GM18858 (cell line): Measurements from ENCODE around the gene DIP2C.
"Not testable (repeated sequence)": the region's sequence is repeated elsewhere in the genome, so short reads cannot be mapped to it uniquely, and the experiment has no call there.

Experiments
- ATAC-seq: cut with Tn5 transposase; IDR thresholded peaks from one replicate; pipeline ENCODE4 v1.9.1; 2021; ENCODE audit not compliant: unreplicated experiment

DIP2C gene

DNA sequence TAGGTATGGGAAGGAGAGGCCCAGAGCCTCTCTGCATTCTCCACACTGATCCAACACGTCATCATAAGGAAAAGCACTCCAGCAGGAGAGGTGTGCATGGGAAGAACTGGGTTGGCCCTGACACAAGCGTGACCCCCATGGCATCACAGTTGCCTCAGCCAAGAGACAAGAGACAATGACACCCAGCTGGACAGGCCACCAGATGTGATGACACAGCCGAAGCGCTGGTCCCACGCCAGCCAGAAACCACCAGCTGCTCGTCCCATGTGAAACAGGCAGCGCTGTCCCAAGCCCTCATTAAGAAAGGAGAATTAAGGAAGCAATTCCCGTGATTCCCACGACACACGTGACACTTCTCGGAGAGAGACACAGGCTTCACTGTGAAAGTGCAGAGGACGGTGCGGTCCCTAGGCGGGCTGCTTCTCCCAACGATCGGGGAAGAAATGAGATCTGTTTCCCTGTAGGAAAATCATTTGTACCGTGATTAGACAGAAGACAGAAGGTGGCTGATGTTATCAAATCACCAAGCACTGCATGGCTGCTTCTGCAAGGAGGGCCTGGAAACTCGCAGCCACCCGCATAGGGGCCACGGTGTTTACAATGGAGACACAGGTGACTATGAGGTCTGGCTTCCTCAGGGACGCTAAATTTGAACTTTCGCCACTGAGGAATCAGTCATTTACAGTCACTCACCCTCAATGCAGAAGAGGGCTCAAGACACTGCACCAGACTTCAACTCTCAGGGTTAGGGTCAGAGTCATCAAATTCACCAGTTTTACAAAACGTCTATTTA, 74.5 kb downstream of the DIP2C start:
- ATAC-seq: no peak

DNA sequence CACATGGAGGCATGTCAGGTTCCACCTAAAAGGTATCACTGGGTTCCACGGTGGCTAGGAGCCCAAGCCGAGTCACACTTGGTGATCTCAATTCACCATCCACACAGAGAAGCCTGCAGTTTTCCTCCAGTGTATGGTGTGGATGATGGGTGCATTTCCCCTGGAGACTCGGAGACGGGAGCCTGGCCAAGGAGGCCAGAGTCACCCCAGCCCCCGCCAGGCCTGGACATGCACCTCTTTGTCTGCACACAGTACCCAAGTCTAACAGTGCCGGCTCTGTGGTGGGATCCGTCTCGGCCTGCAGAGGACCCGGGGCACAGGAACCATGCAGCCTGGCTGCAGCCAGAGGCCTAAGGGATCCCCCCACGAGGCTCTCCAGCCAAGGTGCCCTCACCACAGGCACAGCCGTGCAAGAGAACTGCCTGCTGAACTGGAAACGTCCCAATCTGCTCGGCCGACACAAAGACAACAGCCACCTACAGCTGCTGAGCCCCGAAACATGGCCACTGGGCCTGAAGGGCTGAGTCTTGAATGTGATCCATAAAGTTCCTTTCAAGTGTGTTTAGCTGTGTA, 75.2 kb downstream of the DIP2C start:
- ATAC-seq: no peak

DNA sequence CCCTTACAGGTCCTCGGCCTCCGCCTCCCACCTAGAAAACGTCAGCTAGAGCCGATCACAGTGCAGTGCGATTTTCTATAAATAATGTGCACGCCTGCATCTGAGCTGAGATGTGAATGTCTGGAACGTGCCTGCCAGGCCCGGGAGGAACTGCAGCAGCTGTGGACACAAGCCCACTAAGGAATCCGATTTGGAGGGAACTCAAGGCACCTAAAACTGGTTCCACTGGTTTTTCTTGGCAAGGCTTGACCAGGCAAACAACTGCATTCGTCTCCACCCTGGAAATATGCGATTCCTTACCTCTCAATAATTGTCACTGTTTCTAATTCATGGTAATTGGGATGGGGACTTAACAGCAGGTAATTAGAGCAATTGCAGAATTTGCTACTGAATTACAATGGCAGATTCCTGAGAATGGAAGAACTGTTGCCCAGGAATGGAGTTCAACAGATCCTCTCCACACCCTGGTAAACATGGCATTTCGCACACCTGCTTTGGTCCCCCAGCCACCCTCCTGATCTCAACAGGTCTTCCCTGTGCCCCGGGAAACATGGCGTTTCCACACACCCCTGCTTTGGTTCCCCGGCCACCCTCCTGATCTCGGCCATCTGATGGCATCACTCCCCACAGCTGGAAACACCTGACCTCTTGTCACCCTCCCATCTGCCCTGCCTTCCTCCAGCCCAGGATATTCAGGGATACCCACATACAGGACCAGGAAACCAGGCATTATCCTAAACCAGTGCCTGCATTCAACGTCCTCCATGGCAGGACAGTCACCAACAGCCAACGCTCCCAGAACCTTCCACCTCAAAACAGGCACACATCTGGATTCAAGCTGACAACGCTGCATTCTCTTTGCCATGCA, 76.0 kb downstream of the DIP2C start:
- ATAC-seq: no peak

DNA sequence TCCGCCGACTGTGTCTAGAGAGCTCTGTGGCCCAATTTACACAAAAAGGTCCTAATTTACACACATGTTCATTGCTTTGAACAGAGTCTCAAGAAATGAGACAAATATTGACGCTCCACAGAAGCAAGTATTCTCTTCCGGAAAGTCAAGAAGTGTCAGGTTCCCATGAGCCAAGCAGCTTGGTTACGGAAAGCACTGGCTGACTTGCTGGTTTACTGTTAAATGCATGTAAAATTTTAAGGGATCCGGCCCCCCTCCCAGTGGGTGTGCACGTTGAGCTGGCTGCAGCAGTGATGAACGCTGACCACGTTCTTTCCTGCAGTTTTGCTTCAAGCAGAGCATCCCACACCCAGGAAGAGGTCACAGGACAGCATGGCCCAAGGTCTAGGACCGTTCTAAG, 76.8 kb downstream of the DIP2C start:
- ATAC-seq: no peak

DNA sequence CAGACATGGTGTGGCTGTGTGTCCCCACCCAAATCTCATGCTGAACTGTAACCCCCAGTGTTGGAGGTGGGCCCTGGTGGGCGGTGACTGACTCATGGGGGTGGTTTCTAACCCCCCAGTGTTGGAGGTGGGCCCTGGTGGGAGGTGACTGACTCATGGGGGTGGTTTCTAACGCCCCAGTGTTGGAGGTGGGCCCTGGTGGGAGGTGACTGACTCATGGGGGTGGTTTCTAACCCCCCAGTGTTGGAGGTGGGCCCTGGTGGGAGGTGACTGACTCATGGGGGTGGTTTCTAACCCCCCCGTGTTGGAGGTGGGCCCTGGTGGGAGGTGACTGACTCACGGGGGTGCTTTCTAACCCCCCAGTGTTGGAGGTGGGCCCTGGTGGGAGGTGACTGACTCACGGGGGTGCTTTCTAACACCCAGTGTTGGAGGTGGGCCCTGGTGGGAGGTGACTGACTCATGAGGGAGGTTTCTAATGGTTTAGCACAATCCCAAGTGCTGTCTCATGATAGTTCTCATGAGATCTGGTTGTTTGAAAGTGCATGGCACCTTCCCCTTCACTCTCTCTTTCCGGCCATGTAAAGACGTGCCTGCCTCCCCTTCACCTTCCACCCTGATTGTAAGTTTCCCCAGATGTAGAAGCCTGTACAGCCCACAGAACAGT, 78.7 kb downstream of the DIP2C start:
- not testable (repeated sequence) for ATAC-seq

DNA sequence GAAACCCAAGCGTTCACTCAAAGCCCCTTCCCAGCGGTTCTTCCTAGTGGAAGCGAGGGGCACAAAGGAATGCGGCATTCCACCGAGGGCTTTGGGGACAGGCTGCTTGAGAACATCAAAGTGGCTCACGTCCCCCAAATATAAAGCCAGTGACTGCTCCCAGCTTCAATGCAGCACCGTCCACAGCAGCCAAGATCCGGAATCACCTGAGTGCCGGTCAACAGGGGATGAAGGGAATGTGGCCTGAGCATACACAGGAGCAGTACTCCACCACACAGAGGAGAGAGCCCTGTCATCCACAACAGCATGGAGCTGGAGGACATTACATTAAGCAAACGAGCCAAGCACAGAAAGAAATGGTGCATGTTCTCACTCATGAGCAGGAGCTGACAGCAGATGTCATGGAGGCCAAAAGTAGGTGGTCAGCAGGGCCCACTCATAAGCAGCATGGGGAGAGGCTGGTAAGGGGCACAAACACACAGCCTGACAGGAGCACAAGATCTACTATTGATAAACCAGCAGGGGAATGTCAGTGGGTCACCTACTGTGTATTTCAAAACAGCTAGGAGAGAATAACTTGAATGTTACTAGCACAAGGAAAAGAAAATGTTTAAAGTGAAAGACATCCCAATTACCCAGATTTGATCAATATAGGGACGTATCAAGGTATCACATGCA, 79.5 kb downstream of the DIP2C start:
- ATAC-seq: no peak

DNA sequence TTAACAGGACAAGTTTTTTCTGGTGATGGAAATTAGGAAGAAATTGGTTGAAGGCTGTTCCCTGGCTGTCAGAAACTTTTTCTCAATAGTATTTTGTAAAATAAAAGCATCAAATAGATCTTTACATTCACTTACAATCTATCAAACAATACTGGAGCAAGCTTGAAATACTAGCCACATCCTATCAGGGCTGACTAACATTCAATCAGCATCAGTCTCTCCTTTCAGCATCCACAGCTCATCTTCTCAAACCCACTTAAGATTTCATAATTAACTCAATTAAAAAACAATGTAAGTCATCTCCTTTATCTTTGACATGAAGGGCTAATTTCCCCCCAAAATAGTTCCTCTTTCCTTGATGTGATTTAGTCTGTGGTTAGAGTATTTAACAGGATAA, 80.2 kb downstream of the DIP2C start:
- ATAC-seq: no peak

DNA sequence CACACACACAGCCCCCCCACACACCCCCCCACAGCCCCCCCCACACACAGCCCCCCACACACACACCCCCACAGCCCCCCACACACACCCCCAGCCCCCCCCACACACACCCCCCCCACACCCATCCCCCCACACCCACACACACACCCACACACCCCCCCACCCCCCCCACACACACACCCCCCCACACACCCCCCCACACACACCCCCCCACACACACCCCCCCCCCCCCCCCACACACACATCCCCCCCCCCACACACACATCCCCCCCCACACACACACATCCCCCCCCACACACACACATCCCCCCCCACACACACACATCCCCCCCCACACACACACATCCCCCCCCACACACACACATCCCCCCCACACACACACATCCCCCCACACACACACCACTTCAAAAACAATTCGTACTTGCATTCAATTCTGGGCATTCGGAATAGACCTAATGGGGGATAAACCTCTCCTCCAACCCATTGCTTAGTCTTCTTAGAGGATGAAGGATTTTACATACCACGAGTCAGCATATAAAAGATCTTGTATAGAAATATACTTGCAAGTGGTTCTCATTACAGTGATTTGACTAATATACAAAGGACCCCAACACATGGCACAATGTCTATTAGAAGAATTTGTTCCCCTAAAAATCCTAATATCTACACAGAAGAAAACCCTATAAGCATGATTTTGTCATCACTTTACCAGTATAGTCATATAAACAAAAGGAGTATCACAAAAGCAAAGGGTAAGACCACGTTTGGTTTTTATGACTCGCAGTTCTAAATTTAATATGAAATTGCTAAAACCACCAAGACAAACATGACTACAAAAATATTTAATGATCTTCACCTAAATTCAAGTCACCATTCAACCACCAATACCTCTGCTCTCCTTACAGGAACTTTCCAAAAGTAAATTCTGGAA, 80.9 kb downstream of the DIP2C start:
- no peak for ATAC-seq

DNA sequence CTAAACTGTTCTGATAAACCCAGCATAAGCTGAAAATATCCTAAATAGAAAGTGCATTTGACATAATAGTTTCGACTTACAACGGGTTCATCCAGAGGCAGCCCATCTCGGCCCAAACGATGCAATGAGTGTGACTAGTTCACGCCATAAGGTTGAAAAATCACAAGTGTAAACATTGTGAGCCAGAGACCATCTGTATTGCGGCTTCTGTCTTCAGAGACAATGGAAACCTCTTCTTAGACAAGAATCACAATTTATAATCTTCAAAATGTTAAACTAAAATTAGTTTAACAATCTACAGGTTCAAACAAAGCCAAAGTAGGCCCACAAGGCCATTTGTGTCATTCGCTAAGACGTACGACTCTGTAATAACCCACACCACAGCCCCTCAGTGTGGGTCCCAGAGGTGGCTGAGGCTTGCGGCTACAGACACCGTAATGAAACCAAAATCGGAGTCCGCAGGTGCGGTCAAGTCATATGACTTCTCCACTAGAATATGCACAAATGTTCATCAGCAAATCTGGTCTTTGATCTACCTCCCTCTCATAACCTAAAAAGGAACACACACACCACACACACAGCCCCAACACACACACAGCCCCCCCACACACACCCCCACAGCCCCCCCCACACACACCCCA, 81.8 kb downstream of the DIP2C start:
- no peak for ATAC-seq

DNA sequence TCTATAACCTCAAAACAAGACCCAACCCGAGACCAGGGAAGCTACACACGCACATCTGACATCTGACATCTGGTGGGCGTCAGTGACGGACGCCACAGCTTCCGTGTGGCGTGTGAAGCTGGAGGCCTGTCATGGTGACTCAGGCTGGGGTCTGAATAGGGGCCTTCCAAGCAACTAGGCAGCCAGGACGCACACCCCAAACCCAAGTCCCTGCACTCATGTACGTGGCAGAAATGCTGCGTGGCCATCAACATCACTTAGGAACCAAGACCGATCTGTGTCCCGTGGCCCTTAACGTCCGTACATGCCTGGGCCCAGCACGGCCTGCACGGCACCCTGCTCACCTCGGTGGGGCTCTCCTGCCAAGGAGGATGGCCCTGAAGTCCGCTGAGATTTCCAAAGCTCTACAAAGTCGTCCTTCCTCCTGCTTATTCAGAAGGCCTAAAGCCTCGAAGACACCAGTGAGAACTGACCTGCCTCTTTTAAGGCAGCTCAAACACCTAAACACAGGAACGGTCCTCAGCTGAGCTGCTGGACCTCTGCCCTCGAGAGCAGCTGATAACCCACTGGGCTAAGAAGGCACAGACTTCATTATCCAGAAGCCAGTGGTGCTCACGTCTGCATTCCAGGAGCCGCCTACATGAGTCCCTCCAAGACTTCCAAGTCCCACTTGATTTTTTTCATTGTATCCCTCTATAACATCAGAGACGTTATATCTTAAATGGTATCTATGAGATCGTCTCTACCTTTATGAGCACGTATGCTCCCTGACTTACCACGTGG, 82.5 kb downstream of the DIP2C start:
- no peak for ATAC-seq

DNA sequence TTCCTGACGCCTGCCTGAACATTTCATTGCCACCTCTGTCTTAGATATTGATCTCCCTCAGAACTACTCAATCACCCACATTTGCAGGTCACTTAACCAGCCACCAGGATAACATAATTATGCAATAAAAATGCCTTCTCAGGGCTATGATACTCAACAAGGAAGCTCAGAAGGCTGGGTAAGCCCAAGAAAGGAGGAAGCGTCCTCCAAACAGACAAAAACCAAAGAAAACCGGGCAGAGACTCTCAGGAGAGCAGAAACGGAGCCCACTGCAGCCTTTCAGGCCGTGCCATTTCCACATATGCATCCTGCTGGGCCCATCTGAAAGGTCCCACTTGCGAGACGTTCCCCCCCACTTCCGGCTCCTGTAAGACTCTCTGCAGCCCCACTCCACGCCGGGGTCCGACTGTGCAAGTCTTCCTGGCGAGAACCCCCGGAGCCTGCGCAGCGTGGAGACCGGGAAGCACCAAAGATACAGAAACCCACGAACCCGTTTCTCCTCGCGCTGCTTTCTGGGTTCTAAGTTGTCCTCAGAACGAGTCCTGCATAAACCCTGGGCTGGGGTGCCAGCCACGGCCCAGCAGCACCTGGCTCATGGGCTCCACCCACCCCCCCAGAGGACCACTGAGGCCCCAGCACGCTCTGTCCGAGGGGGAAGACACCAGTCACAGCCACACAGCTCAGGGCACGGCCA, 83.7 kb downstream of the DIP2C start:
- no peak for ATAC-seq

DNA sequence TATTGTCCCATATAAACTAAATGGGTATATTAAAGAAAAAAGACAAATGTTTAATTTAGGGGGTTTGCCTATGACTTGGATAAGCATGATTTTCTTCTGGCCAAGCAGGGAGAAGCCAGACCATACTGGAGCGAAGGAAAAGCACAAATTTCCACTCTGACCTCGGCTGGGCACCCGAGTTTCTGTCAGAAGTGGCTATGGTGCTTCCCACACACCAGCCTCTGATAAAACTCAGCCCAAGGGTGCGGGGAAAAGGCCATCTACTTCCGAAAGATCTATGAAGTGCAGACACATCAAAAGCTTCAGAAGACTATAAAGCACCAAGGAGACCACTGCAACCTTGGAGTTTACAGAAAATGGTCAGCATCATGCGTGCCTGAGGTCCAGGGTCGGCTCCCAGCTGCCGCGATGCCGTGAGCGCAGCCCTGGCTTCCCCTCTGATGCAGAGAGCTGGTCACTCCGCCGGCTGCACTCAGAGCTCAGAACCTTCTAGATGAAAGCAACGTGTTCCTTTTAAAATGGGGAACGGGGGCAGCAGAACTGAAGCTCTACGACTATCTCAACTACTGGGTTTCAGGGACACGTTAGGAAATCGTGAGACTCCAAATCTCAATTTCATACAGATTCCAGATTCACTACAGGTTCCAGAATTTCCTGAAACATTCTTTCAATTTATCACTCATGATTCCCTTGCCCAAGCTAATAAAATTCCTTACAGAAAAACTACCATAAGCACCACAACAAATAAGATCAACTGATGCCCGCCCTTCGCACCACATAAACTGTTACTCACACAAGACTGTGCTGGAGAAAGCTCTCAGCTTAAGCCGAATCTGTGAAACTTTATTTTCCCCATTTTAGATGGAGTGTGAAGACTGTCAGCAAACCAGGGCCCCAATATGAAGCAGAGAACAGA, 84.5 kb downstream of the DIP2C start:
- ATAC-seq: no peak

DNA sequence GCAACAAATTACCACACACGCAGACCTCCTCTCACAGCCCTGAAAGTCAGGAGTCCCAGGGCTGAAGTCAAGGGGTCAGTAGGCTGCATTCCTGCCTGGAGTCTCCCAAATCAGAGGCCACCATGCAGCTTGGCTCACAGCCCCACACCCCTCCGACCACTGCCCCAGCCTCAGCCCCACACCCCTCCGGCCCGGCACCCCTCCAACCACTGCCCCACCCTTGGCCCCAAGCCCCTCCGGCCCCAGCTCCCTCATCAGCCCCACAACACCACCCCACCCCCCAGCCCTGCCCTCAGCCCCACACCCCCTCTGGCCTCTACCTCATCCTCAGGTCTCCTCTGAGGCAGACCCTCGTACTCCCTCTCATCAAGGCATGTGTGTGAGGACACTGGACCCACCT, 85.7 kb downstream of the DIP2C start:
- ATAC-seq: no peak

DNA sequence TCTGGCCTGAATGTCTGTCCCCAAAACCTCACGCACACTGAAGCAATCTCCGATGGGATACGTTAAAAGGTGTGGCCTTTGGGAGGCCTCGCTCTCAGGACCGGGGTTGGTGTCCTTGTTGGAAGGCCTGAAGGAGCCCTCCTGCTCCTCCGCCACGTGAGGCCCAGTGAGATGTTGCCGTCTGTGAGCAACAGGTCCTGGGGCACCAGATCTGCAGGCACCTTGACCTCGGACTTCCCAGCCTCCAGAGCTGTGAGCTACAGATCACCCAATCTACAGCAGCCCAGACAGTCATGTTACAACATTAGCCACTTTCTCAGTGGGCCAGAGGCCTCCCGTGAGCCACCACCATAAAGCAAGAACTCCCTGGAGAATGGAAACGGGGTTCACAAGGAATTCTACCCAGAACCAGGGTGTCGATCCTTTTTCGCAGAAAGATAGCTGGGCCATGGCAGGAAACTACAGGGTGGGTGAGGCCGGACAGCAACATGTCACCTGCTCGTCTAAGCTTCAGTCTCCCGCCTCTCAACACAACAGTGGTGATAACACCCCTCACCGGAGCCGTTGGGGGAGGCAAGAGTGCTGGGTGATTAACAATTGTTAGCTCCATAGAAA, 87.0 kb downstream of the DIP2C start:
- ATAC-seq: no peak

DNA sequence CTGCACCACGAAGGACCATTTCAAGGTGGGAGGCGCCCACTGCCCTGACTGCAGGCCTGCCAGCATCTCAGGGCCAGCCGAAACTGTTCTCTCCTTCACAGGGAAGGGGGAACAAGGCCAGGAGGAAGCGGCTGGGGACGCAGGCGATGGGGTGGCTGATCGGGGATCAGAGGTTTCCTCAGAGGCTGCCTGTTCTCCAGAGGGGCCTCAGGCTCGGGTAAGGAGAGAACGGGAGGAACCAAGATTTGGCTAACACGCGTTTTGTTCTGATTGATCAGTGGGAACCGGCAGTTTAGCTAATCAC, 87.9 kb downstream of the DIP2C start:
- no peak for ATAC-seq

DNA sequence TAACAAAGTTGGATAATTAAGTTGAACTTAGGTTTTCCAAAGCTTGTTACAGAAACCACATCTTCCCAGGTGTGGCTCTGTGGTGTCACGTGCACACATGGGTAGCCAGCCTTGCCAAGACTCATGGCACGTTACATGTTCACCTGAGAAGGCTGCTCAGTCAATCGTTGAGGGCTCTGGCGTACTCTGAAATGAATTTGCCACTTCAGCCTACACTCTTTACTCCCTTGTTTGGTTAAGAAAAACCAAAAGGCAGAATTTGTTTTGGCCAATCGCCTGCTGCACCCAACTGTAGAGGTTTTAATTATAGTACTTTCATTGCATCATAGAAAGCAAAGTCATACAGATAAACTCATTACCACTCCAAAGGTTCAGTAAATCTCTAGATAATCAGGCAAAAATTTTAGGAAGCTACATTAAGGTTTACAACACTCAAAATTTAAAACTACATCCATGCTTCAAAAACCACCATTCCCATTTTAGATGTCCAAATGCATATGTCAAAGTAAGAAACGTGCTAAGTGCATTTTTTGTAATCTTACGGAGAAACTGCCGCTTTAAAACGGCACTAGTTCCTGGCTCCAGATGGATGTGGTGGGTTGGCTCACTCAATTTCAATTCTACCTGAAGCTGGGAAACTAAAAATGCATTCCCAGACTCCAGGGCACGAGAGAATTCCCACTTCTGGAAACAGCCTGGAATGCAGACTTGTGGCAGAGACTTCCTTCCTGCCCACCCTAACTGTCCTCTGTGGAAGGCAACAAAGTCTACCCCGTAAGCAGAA, 88.4 kb downstream of the DIP2C start:
- ATAC-seq: no peak
